Measurements from ENCODE around the gene ARRB1. TPM values are rescaled to one million over a fixed set of nuclear protein-coding genes. Genes with fewer than 3 reads are reported as not detected.

ARRB1 gene
- total and polyA plus RNA-seq, 2 of the 13 experiments (the other 11 are each of a cell fraction or from before 2014, with no cell fraction given), result 22.5 to 35.7 TPM

- TF ChIP-seq CREB1 (IDR thresholded peaks at IDR 0.05), result no peak
- TF ChIP-seq CREB1 (CRISPR knock-in tag; IDR thresholded peaks at IDR 0.05), result no peak
- TF ChIP-seq ZNF607 (CRISPR knock-in tag; IDR thresholded peaks at IDR 0.05; ENCODE audit: borderline replicate concordance), result 0 out of 2 replicates have a peak, but pooled peaks have one; percentile 40
- peak; percentile 4; the same call in 1 of the 2 replicates for TF ChIP-seq TARDBP (CRISPR knock-in tag; IDR thresholded peaks at IDR 0.05)
- 0 out of 2 replicates have a peak, but pooled peaks have one; percentile 8 for TF ChIP-seq ZNF343 (CRISPR knock-in tag; IDR thresholded peaks at IDR 0.05)
- TF ChIP-seq THAP7 (CRISPR knock-in tag; IDR thresholded peaks at IDR 0.05), result peak; percentile 3; the same call in 1 of the 2 replicates
- TF ChIP-seq SNAPC2 (CRISPR knock-in tag; IDR thresholded peaks at IDR 0.05), result 0 out of 2 replicates have a peak, but pooled peaks have one; percentile 57
- TF ChIP-seq MYNN (CRISPR knock-in tag; IDR thresholded peaks at IDR 0.05; ENCODE audit: low read depth), result no peak
- TF ChIP-seq TOPORS (CRISPR knock-in tag; IDR thresholded peaks at IDR 0.05), result 0 out of 2 replicates have a peak, but pooled peaks have one; percentile 12
- TF ChIP-seq ZFYVE20 (CRISPR knock-in tag; IDR thresholded peaks at IDR 0.05; ENCODE audit: borderline replicate concordance, low read depth), result no peak
- TF ChIP-seq RNF219 (CRISPR knock-in tag; IDR thresholded peaks at IDR 0.05), result 0 out of 2 replicates have a peak, but pooled peaks have one; percentile 8
- peak; percentile 36; the same call in 1 of the 2 replicates for TF ChIP-seq ZBTB7A (CRISPR knock-in tag; IDR thresholded peaks at IDR 0.05)
- peak overlapping the region; percentile 85 for H3K27ac ChIP-seq (ENCODE audit: extremely low read length, insufficient read depth, low read length)
- peaks cover 52% of the 10 kb centered on the region for H3K79me2 ChIP-seq (ENCODE audit: insufficient read depth, low read length)
- FAIRE-seq (no peak), DNase-seq (ENCODE audit: low spot score) (no peak), ATAC-seq (no peak)
- ChIA-PET POLR2A (interaction anchor here (3.7 kb wide), 1 partner anchor 10 kb away, joined by 20 read pairs; no protein-coding TSS in a partner anchor), CTCF (ENCODE audit: low intra/inter-chr PET ratio, low total read pairs) (no interaction called here)
- H3K4me1 ChIP-seq (ENCODE audit: insufficient read depth, low read length), result peaks cover 69% of the 10 kb centered on the region
- H2AFZ ChIP-seq (ENCODE audit: low read length), result no peak overlapping the region
- WGBS (ENCODE audit: low lambda C conversion rate), result 42% methylated on average over 9 of the region's 9 CpGs
- peak overlapping the region; percentile 85 for H3K9ac ChIP-seq (ENCODE audit: insufficient read depth, low read depth, low read length)
- peak overlapping the region; percentile 99 for H3K4me2 ChIP-seq (ENCODE audit: low read depth, low read length)
- no peaks in the 10 kb centered on the region for H3K36me3 ChIP-seq (replicated peaks in 1 of 2; ENCODE audit: control insufficient read depth in 1 of 2, insufficient read depth in 2 of 2, low read length in 2 of 2)
- H3K4me3 ChIP-seq (replicated peaks in 1 of 3; ENCODE audit: insufficient read depth in 1 of 3, low read depth in 2 of 3, low read length in 3 of 3), result peak overlapping the region; percentile 63 to 86 (median 84)
- intact Hi-C loops (cut with micrococcal nuclease; ENCODE audit: unreplicated experiment) (no loop called here), in situ Hi-C loops (cut with HindIII; ENCODE audit: extremely low pct_ligation_motif_present, low pct_unique_long_range_greater_than_20kb) (no loop called here)
- BruUV-seq (replicated peaks), result no TSS peak
- H3K9me3 ChIP-seq (ENCODE audit: low read length), result no peaks in the 10 kb centered on the region
- peaks cover 2 to 5% of the 10 kb centered on the region in 2 experiments; a peak in 2 of 5 replicates for H3K27me3 ChIP-seq (ENCODE audit: control insufficient read depth in 1 of 2, insufficient read depth in 2 of 2, low read length in 2 of 2)
- peaks cover 26% of the 10 kb centered on the region; the same call in 1 of the 2 replicates for H4K20me1 ChIP-seq (ENCODE audit: insufficient read depth, low read length)
These were observed 1.2 kb downstream of the ARRB1 start for GRCh38 chr11:75350122-75350742.
